GM19372 (cell line): ENCODE results near the gene RPAIN.

Experiments used
- ATAC-seq: cut with Tn5 transposase; IDR thresholded peaks from one replicate; pipeline ENCODE4 v1.9.1; 2021; ENCODE audit warnings: mild to moderate bottlenecking, low read depth, moderate library complexity; ENCODE audit not compliant: unreplicated experiment

The RPAIN gene

GRCh38 chr17:5481451-5481850 is 61.5 kb downstream of the RPAIN start:
- ATAC-seq: no peak
